GM18526 (cell line): ENCODE results near the gene DIS3L2.

Experiments used
- POLR2A ChIP-seq: IDR thresholded peaks from 3 replicates; pipeline ENCODE4 v1.6.1; 2011; ENCODE audit not compliant: insufficient read length; ENCODE audit errors: extremely low read depth

The DIS3L2 gene

DNA sequence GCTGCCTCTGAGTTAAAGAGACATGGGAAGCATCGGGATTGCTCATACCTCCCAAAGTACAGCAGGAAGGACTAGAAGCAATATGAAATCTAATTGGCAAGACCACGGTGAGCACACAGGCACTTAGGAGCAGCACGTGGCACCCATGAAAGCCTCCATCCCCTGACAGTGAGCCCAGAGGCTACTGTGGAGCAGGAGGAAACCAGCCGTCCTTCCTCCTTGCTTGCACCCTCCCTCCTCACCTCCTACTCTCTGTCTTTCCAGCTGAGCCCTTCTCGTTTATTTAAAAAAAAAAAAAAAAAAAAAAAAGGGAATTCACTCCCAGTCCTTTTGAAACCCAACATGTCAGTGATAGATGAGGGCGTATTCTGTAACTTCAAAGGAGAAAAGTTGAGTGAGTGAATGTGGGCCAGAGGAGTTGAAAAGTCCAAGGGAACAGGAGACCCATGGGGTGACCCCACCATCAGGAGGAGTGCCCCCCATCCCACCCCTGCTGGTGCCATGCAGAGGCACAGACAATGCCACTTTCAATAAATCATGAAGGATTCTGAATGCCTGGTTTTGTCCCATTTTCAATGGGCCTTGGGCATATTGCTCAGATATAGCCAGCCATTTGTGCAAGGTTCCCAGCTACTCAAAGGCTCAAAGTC, 320.5 kb downstream of the DIS3L2 start:
- TF ChIP-seq POLR2A, result no peak

- no peak for TF ChIP-seq POLR2A
These were observed 321.1 kb downstream of the DIS3L2 start for GRCh38 chr2:232282508-232283055.

- no peak for TF ChIP-seq POLR2A
These were observed 324.7 kb downstream of the DIS3L2 start for GRCh38 chr2:232286001-232286868.

DNA sequence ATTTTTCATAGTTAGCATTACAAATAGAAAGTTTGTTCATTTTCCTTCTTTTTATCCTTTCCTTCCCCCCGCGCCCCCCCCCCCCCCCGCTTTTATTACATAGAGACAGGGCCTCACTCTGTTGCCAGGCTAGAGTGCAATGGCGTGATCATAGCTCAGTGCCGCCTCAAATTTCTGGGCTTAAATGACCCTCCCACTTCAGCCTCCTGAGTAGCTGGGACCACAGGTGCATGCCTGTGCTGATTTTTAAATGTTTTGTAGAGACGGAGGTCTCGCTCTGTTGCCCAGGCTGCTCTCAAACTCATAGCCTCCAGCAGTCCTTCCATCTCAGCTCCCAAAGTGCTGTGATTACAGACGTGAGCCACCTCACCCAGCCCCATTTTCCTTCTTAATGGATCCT, 325.8 kb downstream of the DIS3L2 start:
- TF ChIP-seq POLR2A, result no peak

DNA sequence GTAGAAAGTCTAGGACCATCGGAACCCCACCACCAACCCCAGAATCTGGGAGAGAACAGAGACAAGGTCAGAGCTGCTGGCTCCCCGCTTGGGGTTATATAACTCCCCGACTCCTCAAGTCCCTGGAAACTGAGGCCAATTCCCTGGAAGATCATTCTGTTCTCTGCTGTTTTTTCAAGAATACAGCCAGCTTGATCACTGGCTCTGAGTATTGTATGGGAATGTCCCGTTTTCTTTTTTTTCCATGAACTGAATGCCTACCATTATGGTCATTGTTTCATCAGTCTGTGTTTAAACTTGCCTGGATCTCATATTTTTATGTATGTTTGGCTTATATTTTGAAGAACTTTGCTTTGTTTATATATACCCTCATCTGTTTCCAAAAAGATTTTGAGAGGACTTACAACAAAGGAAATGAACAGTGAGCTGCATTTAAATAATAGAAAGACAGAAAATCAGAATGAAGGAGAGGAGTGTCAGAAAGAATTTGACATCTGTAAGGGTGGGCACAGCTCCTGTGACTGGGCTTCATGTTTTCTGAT, 327.0 kb downstream of the DIS3L2 start:
- no peak for TF ChIP-seq POLR2A

- TF ChIP-seq POLR2A, result no peak
These were observed 329.2 kb downstream of the DIS3L2 start for GRCh38 chr2:232290668-232291067.

- TF ChIP-seq POLR2A, result no peak
These were observed 329.8 kb downstream of the DIS3L2 start for GRCh38 chr2:232291343-232291742.

- no peak for TF ChIP-seq POLR2A
These were observed 331.1 kb downstream of the DIS3L2 start for GRCh38 chr2:232292395-232293154.

- no peak for TF ChIP-seq POLR2A
These were observed 331.7 kb downstream of the DIS3L2 start for GRCh38 chr2:232293191-232293590.

DNA sequence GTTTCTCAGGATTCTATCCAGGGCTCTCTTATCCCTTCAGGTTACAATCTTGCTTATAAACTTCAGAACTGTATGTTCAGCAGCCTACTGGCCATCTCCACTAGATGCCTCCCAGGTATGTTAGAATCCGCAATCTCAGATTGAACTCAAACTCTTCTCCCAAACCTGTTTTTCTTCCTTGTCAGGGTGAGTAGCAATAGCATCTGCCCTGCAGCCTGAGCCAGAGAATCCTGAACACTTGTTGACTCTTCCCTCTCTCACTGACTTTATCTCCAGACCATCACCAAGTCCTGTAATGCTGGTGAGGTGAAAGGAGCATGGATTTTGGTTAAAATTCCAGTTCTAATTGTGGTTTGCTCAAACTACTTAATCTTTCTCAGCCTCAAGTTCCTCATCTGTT, 334.5 kb downstream of the DIS3L2 start:
- TF ChIP-seq POLR2A, result no peak

GRCh38 chr2:232296776-232297525, 335.4 kb downstream of the DIS3L2 start:
- no peak for TF ChIP-seq POLR2A

GRCh38 chr2:232299084-232299483, 337.6 kb downstream of the DIS3L2 start:
- TF ChIP-seq POLR2A, result no peak

DNA sequence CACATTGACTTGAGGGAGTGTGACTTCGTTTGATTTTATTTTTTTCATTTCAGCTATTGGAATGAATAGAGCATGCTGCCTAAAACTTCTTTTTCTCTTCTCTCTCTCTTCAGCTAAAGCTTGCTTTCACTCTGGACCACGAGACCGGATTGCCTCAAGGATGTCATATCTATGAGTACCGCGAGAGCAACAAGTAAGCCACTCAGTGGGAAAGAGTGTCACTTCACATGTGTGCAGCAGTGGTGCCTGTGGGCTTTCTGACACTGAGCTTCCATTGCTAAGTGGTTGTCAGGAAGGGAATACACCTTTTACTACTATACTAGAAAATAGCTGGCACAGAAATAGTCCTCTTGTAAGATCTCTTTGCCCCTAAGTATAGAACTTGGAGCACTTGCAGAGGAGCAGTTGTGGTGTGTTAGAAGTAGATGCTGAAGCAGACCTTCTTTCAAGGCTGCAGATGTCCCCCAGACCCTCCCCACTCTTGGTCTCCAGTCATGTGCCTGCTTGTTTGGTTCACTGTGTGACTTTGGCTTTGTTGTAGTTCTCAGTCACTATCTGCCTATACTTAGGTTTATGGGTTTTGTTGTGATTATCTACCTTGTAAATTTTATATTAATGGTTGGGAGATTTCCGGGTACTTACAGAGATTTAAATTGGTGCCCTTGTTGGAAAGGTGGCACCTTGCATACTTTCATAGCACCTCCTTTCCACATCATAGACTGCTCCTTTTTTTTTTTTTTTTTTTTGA, 338.6 kb downstream of the DIS3L2 start:
- no peak for TF ChIP-seq POLR2A

DNA sequence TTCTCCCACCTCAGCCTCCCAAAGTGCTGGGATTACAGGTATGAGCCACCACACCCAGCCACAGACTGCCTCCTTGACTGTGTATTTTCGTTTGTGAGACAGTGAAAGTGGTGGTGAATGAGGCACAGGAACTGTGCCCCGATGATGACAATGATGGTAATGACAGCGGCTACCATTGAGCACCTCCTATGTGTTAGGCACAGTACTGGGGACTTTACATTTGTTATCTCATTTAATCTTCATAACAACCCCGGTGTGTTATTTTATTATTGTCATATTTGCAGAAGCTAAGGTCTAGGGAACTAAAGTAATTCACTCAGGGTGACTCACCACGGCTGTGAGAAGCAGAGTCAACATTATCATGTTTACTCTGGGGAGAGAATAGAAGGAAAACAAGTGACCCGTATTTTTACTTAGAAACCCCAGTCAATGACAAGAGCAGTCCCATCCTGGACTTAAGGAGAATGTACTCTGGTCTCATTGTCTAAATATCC, 339.4 kb downstream of the DIS3L2 start:
- no peak for TF ChIP-seq POLR2A

DNA sequence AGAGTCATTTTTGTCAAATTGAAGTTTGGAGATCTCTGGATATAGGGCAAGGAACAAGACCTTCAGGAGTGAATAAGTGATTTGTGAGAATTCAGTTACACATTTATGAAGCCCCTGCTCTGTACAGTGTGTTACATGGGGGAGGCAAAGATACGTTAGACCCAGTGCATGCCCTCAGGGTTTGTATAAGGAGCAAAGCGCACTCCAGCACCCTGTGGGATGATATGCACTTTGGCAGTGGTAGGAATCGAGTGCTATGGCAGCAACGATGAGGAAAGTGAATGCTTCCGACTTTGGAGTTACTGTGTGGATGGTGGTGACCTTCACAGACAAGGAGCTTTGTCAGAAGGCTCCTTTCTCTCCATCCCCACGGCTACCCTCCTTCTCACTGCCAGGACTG, 342.7 kb downstream of the DIS3L2 start:
- no peak for TF ChIP-seq POLR2A
